Activated T-cell treated with anti-CD3 and anti-CD28 coated beads for 48 hours (primary cell): ENCODE results near the gene PCP4.

ENCODE experiments used
- DNase-seq: peaks from one replicate; pipeline ENCODE4 v3.0.0-alpha.2; 2020; ENCODE audit warnings: low read depth

The PCP4 gene

DNA sequence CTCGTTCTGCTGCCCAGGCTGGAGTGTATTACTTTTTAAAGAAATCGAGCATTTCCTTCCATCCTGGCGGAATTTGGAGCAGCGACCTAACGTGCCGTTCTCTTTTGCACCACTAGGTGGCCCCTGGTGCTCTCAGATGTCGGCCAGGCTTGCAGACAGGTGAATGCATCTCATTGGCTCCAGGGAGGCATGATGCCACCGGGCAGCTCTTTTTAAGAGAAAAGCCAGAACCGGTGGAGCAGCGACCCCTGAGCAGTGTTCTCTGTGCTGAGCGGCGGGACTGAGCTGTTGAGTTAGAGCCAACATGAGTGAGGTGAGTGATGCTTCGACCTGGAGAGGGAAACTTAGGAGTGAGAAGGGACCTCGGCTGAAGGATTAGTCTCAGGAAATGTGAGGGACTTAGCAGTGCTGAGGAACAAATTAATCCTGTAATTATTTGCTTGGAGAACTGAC lies at the start of gene PCP4:
PCP4 (plus strand) TSS at position 241 of the 453 bp plus-strand sequence; CDS start at position 305, 64 bp downstream.
- DNase-seq: peak; percentile 25

DNA sequence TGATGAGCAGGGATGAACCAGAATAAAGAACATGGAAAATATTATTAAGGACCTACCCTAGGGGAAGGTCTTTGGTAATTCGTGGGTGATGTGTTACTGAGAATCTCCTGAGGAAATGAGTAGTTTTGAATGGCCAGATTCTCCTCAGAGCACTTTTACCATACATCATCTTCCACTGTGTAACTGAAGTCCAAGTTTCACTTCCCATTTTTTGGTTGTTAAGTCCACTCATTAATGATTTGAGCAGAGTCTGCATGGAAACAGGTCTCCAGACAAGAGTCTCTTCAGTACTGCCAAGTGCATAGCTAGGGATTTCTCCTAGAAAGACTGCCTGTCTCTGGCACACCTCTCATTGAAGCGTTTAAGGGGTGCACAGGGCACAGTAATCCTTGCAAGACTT lies 48.7 kb upstream of the PCP4 start:
- DNase-seq: no peak

DNA sequence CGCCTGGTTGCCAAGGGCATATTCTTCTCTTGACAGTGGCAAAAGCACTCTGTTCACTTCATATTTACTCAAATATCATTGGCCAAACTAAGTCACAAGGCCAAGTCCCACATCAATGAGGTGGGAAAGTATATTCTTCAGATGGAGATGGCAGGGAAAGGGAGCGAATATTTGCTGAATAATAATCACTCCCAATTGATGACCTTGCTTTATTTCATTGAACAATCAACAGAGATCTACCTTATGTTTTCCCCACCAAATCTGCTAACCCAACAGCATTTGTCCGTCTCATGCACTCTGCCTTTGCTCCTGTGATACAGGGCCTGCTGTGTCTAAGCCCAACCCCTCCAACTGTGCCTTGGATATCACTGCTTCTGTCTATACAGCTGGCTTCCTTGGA lies 45.2 kb upstream of the PCP4 start:
- no peak for DNase-seq

DNA sequence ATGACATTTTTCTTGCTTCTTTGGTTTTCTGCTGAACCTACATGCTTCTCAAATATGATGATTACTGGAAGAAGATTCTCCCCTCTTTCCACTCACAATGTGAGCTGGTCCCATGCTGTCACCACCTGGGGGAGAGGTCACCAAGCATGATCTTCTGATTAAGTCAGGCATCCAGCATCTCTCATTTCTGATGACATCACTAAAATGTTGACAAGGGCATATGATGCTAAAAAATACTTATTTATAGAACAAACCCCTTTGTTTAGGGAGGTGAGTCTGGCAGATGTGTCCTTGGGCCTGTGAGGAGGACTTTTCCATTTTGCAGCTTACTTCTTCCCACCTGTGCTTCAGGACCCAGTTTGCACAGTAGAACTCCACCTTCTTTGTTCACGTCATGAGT lies 42.0 kb upstream of the PCP4 start:
- DNase-seq: no peak

DNA sequence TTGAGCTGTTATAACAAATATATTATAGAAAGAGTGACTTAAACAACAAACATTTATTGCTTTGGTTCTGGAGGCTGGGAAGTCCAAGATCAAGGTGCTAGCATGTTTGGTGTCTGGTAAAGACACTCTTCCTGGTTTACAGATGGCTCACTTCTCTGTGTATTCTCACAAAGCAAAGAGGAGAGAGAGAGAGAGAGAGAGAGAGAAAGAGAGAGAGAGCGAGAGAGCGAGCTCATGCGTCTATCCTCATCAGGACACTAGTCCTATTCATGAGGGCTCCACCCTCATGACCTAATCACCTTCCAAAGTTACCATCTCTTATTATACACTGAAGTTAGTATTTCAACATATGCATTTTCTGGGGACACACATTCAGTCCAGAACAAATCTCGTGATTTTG lies 32.7 kb upstream of the PCP4 start:
- DNase-seq: no peak

DNA sequence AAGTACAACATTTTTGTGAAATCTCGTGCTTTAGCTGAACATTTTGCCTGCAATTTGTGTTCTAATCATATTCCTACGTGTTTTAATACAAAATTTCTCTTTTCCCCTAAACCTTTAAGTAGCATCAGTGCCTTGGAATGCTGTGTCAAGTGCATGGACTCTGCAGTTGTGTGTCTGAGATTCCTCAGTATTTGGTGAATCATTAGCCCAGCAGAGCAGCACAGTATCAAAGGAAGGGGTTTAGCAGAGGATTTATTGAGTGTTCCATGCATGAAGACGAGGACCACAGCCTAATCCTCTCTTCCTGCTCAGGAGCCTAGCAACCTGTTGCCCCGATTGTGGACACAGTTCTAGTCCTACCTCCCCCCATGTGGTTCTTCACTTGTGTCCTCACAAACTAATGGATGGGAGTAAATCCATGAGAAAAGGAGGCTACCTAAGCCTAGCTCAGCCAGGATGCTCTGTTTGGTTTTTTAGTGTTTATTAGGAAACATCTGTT lies 29.3 kb upstream of the PCP4 start:
- no peak for DNase-seq

DNA sequence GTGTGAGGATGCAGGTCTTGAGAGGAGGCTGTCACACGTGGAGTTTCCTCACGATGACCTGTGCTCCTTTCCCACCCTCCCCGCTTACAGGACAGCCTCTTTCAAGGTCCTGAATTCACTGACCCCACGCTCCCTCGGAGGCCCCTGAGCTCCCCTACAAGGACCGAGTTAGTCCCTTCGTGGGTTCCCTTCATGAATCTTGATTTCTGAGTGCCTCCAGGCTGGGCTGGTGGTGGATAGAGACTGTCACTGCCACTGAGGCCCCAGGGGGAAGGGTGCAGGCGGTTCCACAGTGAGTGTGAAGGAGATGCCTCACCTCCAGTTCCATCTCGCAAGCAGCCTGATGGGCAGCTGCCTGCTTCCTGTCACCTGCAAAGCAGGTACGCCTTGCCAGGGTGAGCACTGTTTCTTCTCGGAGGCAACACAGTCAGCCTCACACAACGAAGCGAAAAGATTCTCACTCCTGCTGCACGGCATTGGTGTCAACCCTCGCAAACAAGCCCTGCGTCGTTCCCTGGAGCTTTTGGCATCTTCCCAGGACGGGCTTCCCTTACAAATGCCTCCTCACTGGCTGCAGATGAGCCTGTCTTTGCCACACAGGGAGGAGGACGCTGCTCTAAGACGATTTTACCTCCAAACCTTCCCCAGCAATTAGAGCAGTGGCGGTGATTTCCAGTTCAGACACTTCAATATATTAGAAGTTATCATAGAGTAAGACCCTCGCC lies 26.7 kb upstream of the PCP4 start:
- DNase-seq: no peak

DNA sequence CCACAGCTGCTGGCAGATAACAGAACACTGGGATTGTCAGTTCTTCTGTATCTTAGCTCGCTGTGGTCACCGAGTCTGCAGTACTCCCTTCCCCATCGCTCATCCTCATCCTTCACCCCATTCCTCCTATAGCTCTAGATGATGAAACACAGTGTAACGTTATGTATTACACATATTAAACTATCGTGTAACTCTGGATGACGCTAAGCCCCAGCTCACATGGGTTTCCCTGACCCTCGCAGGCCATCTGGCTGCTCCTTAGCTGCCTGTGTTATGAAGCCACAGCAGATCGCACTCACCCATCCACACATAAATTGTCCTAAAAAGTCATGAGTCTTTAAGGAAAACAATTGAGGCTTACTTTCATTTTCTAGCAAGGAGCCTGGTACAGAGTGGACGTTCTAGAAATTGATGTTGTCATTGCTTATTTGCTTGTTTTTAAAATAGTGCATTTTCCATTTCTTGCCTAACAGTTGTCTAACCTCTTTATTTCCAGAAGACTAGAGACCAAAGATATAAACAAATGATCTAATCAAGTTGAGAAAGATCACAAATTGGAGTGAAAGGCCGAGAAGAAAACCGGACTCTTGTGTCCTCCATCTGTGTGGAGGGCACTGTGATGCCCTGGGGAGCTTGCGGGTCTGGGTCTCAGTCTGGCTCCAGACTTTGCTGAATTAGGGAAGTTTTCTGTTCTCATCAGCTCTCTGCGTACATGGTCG lies 24.3 kb upstream of the PCP4 start:
- DNase-seq: no peak

DNA sequence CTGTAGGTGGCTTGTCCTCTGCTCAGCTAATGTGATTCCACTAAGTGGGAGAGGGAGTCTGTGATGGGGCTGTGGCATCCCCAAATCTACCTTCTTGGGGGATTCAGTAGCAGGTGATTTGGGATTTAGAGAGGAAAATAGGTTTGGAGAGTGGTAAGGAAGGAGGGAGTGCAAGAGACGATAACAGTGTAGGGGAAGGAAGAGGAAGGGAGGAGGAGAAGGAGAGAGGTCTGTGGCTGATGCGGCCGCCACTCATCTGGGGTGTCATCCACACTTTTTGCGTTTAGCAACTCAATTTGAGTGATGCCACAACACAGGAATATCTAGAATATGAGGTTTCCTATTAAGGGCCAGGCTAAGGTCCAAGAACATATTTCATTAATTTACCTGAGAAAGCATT lies 23.8 kb upstream of the PCP4 start:
- DNase-seq: no peak

DNA sequence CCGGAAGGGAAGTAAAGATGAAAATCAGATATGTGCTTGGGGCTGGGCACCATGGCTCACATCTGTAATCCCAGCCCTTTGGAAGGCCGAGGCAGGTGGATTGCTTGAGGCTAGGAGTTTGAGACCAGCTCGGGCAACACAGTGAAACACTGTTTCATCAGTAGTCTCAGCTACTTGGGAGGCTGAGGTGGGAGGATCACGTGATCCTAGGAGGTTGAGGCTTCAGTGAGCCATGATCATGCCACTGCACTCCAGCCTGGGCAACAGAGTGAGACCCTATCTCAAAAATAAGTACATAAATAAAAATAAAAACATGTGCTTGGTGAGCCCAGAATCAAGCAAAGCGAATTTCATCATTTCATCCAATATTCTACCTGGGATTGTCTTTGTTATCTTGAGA lies 23.3 kb upstream of the PCP4 start:
- no peak for DNase-seq

DNA sequence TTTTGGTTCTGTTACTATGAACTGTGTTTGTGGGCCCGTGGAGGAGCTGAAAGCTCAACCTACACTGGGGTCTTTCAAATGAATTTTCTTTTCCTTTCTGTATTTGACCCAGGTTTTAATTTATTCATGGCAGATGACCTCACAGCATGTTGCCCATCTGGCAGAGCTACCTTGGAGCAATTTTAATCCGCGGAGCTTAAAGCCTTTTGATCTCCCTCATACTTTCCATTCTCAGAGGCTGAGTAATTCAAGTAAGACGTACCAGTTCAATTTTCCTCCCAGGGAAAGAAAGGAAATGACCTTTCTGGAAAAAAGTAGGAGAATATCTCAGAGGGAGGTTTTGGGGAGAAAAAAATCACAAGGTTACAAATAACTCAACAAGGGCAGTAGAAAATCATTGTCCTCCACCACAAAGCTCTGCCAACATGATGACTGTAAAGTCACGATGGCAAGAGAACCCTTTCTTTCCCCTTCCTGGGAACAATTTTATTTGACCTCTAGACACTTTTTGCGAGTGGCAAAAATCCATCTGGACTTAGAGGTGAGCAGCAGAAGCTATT lies 21.6 kb upstream of the PCP4 start:
- no peak for DNase-seq

DNA sequence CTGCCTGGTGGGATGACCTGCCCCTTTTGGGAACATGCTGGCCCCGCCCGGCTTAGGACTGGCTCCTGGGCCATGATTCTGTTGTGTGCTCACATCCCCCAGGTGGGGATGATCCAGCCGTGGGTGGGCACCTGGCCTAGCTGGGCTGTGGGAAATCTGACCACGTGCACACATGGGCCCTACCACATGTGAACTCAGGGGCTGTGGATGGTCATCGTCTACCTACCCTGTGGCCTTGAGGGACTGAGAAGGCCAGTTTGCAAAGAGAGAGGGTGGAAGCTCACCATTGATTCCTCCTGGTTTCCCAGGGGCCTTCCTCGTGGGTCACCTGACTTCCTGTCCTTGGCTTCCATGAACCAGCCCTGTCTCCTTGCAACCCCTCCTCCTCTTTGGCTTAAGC lies 19.4 kb upstream of the PCP4 start:
- no peak for DNase-seq

DNA sequence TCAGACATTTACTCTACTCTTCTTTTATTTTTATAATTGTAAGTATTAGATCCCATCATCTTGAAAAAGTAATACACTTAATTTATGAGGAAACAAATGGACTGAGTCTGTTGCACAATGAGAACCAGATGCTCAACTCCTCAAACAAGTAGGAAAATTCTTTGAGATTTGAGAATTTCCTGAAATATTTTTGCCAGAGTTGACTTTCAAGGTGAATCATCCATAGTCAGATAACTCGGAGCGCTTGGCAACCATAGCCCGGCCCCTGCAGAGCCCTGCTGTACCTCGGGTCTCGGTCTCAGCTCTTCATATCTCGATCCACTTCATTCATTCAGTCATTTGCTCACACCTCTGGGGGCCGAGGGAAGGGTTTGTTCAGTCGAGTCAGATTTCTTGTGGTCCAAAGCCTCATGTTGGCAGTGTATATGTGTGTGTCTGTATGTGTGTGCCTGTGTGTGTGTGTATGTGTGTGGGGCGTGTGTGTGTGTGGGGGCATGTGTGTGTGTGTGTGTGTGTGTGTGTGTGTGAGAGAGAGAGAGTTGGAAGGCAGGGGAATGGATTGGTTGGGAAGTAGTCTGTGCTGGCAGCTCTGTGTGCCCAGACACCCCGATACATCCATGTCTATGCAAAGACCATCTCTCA lies 18.1 kb upstream of the PCP4 start:
- no peak for DNase-seq

DNA sequence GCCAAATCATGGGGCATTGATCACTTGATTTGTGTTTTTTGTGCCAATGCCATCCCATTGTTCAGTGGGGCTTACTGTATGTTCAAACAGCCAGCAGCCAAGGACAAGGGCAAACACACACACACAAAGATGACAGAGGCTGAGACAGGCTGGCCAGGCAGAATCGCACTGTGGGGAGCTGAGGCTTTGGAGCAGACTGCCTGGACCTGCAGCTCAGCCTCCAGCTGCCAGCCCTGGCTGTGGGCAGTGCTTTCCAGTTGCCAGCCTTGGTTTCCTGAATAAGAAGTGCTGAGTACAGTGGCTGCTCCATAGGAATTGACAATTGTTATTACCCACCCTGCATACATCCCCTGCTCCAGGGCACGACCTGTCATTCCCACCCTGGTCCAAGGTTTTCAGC lies 16.9 kb upstream of the PCP4 start:
- no peak for DNase-seq

DNA sequence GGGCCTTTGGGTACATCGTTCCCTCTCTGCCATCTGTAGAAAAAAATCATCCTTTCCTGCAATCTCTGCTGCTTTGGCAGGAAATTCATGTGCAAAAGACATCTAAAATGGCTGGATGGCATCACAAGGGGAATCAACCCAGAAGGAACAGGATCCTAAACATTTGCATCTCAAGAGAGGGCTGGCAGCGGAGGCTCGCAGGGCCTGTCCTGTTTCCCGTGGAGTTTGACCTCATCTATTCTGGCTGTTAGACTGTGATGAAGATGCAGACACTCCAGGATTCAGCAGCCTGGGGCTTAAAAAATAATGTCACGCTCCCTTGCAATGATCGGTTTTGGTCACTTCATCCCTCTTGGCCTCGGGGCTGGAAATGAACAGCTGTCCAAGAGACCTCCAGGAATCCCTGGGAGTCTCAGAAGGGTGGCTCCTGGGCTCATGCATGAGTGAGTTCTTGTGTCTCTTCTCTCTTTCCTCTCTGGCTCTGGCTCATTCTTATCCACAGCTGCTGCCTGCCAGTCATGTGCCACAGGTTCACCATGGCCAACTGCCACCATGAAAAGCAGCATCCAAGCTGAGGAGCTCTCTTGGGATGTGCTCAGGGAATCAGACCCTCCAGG lies 16.1 kb upstream of the PCP4 start:
- no peak for DNase-seq

DNA sequence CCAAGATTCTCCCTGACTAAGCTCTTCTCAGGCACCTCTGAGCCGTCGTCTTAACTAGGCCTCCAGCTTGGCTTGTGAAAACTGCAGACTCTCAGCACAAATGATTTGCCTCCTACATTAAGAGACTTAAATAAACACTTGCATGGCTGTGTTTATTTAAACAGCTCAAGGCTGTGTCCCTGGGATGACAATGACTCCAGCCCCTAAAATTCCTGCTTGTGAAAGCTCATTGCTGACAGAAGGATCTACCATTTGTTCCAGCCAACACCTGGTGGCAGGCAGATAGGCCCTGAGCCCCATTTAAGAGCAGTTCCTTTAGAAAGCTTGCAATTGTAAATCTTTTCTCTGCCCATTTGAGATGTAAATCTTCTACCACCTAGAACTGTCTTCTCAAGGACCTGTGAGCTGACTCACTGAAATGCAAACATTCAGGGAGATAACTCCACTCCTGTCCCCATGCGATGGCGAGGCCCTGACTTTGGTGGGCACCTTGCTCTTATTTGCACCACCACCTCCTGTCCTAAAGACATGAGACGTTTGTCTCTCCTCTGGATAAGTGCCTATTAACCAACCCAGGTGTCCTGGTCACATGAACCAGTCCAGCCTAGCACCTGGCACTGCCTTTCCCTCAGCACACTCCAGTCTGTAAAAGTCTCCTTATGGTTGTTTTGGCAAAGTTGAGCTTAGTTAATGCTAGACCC lies 15.1 kb upstream of the PCP4 start:
- DNase-seq: no peak

DNA sequence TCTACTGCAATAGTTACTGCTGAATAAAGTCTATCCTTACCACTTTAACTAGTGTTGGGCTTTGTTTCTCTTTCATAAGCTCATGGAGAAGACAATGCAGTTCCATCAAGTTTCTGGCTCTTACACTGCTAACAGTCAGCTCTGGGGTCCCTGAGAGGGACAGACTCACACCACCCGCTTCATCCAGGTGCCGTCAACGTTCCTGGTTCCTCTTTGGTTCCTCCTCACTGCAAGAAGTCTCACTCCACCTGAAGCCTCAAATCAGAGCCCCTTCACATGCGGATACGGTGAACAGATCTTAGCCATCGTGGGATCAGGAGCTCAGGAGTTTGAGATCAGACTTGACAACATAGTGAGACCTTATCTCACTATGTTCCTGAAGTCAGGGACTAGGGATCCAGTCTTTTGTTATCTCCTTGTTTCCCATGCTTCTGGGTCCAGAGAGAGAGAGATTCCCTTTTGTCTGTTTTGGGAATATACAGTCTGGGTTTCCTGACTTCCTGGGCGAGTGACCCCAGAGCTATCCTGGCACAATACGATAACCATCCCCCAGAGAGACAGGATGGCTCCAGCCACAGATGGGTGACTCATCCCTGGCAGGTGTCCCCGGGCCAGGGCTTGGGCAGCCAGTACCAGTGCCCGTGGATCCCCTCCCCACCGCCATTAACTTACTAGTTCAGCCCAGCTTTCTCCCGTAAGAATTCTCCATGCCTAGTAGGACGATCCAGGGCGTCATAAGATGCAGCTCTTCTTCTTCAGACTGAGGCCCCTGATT lies 14.3 kb upstream of the PCP4 start:
- no peak for DNase-seq

DNA sequence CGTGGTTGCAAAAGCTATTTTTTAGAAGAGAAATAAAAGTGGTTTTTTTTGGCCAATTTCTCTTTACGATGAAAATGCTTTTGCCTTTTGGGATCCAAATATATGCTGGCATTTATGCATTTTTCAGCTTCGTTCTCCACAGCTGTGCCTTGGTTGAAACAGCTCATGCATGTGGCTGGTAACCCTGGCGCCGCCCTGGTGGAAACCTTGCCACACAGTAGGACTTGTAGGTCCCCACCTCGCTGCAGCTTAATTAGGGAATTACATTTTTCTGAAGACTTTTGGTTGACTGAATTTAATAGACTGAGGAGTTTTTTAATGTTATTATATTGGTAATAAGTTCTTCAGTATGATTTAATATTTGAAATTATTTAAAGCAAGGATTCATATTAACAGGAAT lies 12.7 kb upstream of the PCP4 start:
- no peak for DNase-seq

DNA sequence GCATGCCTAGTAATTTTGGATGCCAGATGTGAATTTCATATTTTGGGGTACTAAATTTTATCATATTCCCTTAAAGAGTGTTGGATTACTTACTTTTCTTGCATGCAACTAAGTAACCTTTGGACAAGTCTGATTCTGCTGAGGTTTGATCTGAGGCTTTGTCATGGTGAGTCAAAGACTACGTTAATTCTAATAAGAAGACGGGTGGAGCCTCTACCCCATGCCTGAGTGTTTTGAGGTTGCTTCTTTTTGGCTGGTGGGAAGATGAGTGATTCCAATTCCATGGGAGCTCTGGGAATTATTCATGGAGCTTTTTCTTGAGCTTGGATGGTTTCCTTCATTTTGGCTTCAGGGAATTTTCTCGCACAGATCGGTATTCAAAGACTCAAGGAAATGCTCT lies 11.6 kb upstream of the PCP4 start:
- no peak for DNase-seq

DNA sequence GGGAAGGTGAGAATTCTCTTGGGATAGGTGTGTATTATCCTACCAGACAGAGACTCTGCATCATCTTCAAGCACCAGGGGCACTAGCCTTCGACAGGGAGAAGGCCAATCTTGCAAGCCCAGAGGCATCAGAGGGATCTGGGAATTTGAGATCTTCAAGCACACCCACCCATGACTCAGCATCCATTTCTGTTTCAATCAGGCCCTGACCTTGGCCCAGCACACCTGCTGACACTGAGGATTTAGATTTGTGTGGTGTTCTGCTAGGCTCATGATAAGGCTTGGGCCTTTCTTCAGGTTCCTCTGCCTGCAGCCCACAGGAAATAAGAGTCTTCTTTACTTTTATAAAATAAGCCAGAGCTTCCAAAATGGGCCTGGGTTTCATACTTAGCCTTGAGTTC lies 6.6 kb upstream of the PCP4 start:
- DNase-seq: no peak

DNA sequence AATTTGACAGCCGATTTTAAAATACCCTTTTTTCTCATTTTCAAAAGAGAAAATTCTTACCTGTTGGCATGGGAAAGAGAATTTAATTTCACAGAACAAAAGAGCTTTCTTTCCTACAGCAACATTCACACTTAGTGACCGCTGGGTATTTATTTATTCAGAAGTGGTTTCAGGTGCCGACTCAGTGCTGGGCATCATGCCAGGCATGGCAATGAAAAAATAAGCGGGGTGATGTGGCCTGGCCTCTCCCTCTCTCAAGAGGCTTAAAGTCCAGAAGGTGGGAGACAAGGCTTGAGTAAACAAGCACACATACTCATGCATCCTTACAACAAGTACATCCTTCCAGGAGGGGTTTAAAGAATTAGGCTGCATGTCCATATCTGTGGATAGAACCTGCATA lies 4.1 kb upstream of the PCP4 start:
- DNase-seq: no peak
